ENCODE measurements around the gene RRAS. TPM values are rescaled to one million over a fixed set of nuclear protein-coding genes. Genes with fewer than 3 reads are reported as not detected.

RRAS gene
- total RNA-seq, 4 donors from 2014 or later, result 62.9 to 113 (median 101) TPM

- TF ChIP-seq, protein P1, sequence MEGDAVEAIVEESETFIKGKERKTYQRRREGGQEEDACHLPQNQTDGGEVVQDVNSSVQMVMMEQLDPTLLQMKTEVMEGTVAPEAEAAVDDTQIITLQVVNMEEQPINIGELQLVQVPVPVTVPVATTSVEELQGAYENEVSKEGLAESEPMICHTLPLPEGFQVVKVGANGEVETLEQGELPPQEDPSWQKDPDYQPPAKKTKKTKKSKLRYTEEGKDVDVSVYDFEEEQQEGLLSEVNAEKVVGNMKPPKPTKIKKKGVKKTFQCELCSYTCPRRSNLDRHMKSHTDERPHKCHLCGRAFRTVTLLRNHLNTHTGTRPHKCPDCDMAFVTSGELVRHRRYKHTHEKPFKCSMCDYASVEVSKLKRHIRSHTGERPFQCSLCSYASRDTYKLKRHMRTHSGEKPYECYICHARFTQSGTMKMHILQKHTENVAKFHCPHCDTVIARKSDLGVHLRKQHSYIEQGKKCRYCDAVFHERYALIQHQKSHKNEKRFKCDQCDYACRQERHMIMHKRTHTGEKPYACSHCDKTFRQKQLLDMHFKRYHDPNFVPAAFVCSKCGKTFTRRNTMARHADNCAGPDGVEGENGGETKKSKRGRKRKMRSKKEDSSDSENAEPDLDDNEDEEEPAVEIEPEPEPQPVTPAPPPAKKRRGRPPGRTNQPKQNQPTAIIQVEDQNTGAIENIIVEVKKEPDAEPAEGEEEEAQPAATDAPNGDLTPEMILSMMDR (IDR thresholded peaks at IDR 0.05; ENCODE audit: low read depth), result no peak
These were observed 17.7 kb upstream of the RRAS start for GRCh38 chr19:49657493-49658138.

DNA sequence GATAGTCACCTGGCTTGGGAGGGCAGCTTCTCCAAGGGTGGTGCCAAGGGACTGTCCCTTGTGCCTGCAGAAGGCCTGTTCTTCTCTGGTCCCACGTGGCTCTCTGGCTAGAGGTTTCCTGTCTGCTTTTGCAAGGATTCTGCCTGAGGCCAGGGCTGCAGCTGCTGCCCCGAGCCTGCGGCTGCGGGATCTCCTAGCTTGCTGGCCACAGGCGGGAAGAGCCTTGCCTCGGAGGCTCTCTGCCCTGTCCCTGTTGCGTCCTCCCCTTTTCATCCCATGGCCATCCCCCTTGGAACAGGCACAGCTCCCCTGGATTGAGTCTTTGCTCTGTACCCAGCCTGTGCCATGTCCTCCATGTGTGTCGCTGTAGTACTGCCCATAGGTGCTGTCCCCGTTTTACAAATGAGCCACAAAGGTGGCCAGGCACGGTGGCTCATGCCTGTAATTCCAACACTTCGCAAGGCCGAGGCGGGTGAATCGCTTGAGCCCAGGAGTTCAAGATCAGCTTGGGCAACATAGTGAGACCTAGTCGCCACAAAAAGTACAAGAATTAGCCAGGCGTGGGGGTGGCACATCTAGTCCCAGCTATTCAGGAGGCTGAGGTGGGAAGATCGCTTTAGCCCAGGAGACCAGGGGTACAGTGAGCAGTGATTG lies 16.6 kb upstream of the RRAS start:
- TF ChIP-seq, protein P1 (IDR thresholded peaks at IDR 0.05; ENCODE audit: low read depth), result no peak

GRCh38 chr19:49655570-49656455 lies 15.9 kb upstream of the RRAS start:
- TF ChIP-seq, protein P1 (IDR thresholded peaks at IDR 0.05; ENCODE audit: low read depth), result no peak

DNA sequence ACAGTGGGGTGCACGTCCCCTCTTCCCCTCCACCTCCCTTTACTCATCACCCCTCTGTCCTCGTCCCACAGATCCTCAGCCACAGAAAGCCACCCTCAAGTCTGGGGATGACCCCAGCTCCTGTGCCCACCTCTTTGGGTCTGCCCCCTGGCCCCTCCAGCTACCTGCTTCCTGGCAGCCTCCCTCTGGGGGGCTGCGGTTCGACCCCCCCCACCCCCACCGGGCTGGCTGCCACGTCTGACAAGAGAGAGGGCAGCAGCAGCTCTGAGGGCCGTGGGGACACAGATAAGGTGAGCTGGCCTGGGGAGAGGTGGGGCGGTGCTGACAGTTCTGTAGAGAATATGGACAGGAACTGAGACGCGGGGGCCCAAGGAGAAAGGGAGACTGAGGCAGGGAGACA lies 14.6 kb upstream of the RRAS start:
- TF ChIP-seq, protein P1 (IDR thresholded peaks at IDR 0.05; ENCODE audit: low read depth), result no peak

DNA sequence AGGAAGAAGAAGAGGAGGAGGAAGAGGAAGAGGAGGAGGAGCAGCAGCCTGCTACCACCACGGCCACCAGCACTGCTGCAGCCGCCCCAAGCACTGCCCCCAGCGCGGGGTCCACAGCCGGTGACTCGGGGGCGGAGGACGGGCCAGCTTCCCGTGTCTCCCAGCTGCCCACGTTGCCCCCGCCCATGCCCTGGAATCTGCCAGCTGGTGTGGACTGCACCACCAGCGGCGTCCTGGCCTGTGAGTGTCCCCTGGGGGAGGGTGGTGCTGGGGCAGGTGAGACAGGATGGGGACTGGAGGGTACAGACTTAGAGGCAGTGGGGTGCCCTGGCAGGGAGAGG lies 13.5 kb upstream of the RRAS start:
- TF ChIP-seq, protein P1 (IDR thresholded peaks at IDR 0.05; ENCODE audit: low read depth), result no peak

- TF ChIP-seq, protein P1 (IDR thresholded peaks at IDR 0.05; ENCODE audit: low read depth), result no peak
These were observed 12.9 kb upstream of the RRAS start for GRCh38 chr19:49652551-49653465.

All from subcutaneous adipose tissue (tissue), 4 donors.